Loucy (cell line): ENCODE results near the gene TMEM247.

Source experiments
- EZH2phosphoT487 ChIP-seq: fragments of 200-600 bp; IDR thresholded peaks from 2 replicates; pipeline ENCODE4 v1.6.1; 2018; ENCODE audit warnings: antibody characterized with exemption, mild to moderate bottlenecking, moderate library complexity, borderline replicate concordance
- TF ChIP-seq, protein P1 (sequence below): fragments of 200-600 bp; sonication (generic); conservative IDR thresholded peaks from 2 replicates; pipeline ENCODE4 v1.5.1; 2014; ENCODE audit warnings: mild to moderate bottlenecking, antibody characterized with exemption, low read length

DNA sequence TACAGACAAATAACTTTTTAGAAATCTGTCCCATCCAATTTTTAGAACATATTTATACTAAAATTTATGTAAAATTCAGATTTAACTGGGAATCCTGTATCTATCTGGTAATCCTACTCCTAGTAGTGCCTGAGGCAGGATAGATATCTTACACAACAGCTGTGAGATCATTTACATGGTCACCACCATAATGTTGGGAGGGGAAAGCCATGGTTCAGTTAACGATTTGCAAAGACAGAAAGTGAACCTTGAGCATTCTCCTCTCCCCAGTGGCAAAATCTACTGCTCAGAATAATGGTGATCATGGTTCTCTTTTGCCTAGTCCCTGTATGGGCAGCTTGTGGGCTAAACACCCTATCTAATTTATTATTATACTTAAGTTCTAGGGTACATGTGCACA, 7.7 kb upstream of the TMEM247 start:
- TF ChIP-seq, protein P1, sequence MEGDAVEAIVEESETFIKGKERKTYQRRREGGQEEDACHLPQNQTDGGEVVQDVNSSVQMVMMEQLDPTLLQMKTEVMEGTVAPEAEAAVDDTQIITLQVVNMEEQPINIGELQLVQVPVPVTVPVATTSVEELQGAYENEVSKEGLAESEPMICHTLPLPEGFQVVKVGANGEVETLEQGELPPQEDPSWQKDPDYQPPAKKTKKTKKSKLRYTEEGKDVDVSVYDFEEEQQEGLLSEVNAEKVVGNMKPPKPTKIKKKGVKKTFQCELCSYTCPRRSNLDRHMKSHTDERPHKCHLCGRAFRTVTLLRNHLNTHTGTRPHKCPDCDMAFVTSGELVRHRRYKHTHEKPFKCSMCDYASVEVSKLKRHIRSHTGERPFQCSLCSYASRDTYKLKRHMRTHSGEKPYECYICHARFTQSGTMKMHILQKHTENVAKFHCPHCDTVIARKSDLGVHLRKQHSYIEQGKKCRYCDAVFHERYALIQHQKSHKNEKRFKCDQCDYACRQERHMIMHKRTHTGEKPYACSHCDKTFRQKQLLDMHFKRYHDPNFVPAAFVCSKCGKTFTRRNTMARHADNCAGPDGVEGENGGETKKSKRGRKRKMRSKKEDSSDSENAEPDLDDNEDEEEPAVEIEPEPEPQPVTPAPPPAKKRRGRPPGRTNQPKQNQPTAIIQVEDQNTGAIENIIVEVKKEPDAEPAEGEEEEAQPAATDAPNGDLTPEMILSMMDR = no peak
- TF ChIP-seq EZH2phosphoT487 = no peak
